Measurements from ENCODE around the gene PDK2.

DNA sequence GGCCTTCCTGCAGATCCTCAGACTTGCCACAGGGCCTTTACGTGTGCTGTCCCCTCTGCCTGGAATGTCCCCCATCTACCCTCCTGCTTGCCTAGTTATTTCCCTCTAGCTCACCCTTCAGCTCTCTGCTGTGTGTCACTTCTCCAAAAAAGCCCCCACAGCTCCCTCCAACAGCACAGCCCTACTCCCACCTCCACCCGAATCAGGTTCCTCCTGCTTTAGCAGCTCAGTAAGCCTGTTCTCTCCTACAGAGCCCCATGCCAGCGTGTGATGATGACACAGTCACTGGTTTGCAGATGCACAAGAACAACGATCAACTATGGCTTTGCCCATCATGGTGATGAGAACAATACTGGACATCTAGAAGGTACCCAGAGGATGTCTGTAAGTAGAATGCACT lies 41.9 kb downstream of the PDK2 start:
- TF ChIP-seq POLR2A (IDR thresholded peaks at IDR 0.05): no peak
- TF ChIP-seq, protein P1, sequence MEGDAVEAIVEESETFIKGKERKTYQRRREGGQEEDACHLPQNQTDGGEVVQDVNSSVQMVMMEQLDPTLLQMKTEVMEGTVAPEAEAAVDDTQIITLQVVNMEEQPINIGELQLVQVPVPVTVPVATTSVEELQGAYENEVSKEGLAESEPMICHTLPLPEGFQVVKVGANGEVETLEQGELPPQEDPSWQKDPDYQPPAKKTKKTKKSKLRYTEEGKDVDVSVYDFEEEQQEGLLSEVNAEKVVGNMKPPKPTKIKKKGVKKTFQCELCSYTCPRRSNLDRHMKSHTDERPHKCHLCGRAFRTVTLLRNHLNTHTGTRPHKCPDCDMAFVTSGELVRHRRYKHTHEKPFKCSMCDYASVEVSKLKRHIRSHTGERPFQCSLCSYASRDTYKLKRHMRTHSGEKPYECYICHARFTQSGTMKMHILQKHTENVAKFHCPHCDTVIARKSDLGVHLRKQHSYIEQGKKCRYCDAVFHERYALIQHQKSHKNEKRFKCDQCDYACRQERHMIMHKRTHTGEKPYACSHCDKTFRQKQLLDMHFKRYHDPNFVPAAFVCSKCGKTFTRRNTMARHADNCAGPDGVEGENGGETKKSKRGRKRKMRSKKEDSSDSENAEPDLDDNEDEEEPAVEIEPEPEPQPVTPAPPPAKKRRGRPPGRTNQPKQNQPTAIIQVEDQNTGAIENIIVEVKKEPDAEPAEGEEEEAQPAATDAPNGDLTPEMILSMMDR (IDR thresholded peaks at IDR 0.05): no peak
